Activated T-cell treated with anti-CD3 and anti-CD28 coated beads for 24 hours (primary cell): ENCODE measurements around the gene INPP5A.
"Not testable (repeated sequence)": the region's sequence is repeated elsewhere in the genome, so short reads cannot be mapped to it uniquely, and the experiment has no call there.

Source experiments
- DNase-seq: peaks from one replicate; pipeline ENCODE4 v3.0.0-alpha.2; 2020; ENCODE audit warnings: low read depth

INPP5A gene

DNA sequence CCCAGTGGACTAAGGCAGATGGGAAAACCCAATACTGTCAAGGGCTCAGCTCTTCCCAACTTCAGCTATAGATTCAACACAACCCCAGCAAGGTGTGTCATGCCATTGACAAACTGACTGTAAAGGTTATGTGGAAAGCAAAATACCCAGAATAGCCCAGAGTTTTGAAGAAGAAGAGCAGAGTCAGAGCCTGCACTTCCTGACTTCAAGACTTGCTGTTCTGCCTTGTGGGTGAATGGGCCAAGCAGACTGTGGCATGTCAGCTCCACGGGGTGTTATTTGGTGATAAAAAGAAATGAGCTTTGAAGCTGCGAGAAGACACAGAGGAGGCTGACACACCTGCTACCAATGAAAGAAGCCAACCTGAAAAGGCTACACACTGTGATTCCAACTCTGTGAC lies 158.6 kb downstream of the INPP5A start:
- no peak for DNase-seq

DNA sequence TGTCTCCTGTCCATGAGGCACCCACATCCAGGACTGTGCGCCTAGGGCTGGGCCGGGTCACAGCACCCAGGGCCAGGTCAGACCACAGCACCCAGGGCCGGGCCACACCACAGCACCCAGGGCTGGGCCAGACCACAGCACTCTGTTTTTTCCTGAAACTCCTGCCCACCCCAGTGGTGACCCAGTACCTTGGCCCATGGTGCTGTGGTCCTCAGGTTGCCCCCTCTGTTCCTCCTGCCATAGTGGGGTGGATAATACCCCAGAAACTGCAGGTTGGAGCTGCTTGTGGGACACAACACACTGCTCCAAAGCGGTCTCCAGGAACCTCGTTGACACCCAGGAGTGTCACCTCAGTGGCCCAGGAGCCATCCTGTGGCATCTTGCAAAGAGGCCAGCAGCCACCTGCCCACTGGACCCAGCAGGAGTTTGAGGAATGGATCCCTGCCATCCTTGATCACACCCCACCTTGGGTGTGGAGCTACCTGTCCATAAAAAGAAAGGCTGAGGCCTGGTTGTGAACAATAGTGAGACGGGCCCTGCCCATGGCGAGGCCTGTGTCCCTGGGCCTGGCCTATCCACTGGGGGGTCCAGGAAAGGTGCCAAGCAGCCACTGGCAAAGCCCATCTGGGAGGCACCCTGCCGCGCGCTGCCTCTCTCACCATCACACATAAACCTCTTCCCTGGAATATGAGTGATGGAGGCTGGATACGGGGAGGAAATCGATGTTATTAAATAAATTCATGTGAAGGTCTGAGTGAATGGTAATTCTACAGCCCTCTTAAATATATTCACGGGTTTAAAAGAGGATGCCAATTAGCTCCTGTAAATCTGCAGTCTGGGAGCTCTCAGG lies 159.4 kb downstream of the INPP5A start:
- DNase-seq = no peak

GRCh38 chr10:132697578-132698200 lies 160.1 kb downstream of the INPP5A start:
- no peak for DNase-seq

- no peak for DNase-seq
Observed at GRCh38 chr10:132698211-132698751, 160.7 kb downstream of the INPP5A start.

DNA sequence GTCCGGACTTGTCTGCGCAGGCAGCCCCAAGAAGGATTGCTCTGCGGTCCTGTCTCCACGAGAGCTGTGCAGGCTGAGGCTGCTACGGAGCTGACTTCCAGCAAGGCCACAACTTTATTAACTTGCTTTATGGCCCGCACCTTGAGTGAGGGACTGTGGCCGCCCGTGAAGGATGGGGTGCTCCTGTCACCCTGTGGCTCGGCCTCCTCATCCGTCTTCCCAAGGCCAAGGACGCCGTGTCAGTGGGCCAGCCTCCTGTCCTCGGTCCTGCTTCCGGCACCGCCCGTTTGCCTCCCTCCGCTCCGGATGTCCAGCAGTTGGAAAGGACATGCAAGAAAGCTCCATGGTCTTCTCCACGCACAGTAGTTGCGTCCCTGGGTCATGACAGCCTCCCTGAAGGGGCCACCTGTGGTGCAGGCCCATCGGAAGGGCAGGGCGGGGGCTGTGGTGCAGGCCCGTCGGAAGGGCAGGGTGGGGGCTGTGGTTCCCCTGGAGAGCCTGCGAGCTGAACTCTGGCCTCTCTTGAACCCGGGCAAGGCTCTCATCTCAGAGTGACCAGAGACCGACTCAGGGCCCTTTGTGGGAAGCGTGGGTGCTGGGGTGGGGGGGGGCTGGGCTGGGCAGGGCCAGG lies 161.3 kb downstream of the INPP5A start:
- no peak for DNase-seq

DNA sequence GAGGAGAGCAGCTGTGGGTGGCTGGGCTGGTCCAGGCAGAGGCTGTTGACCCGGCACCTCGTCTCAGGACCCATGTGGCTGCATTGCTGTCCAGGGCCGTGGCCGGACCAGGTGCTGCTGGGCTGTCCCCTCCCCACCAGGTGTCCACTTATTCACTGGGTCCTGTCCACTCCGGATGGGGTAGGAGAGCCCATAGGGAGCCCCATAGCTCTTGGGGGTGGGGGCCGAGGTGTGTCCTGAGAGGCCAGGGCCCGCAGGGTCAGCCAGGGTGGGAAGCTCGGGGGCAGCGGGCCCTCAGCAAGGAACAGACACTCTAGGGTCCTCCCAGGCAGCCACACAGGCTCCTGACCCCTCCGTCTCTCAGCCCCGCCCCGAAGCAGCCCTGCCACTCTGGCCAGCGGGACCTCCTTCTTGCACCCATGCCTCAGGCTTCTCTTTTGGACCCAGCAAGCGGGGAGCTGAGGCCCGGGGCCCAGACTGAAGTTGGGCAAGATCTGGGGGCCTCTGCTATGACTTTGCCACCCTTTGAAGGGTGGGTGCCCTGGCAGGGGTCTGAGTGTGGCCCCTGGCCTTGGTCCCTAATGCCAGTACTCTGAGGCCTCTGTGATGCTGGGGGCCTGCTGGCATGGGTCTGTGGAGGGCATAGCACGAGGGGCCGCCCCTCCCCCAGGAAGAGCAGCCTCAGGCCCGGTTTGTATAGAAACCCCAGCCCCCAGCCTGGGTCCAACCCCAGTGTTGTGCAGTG lies 162.0 kb downstream of the INPP5A start:
- DNase-seq = no peak

DNA sequence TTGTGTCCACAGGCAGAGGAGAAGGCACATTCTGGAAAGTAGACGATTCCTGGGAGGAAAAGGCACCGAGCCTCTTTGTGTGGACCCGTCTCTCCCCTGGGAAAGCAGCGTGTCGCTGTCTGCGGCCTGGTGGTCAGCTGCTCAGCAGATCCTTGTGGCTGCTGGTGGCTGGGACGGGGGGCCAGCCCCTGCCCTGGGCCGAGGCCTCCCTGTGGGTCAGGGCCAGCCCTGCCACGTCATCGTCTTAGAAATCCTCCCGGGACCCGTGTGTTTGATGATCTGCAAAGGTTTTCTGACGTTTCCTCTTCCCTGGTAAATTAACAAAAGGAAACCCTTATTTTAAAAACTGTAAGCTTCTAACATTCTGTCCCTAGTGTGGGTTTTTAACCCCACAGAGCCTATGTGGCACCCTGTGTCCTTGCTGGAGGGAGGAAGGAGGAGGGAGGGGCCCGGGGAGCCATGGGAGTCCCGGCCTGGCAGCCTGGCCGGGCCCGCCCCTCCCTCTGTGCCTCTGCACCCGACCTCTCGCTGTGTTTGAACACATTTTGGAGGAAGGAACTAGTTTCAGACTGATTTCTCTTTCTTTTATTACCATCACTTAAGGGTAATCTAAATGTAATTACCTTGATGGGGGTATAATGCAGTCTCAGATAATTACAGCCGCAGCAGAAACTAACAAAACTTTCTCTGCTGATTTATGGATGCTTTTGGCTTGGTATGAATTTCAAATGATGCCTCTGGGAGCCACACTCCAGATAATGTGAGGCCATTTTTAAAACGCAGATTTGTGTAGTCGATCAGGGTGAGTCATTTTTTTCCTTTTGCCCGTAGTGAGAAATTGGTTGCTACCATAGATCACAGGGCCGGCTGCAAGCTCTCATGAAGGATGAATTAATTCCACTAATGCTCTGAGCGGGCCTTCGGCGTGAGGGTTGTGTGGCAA lies 162.8 kb downstream of the INPP5A start:
- DNase-seq = no peak

GRCh38 chr10:132701099-132701845 lies 163.7 kb downstream of the INPP5A start:
- DNase-seq = no peak

GRCh38 chr10:132701846-132702190 lies 164.2 kb downstream of the INPP5A start:
- DNase-seq = no peak

- no peak for DNase-seq
Observed at GRCh38 chr10:132702601-132703418, 165.2 kb downstream of the INPP5A start.

- no peak for DNase-seq
Observed at GRCh38 chr10:132703419-132704007, 165.9 kb downstream of the INPP5A start.

DNA sequence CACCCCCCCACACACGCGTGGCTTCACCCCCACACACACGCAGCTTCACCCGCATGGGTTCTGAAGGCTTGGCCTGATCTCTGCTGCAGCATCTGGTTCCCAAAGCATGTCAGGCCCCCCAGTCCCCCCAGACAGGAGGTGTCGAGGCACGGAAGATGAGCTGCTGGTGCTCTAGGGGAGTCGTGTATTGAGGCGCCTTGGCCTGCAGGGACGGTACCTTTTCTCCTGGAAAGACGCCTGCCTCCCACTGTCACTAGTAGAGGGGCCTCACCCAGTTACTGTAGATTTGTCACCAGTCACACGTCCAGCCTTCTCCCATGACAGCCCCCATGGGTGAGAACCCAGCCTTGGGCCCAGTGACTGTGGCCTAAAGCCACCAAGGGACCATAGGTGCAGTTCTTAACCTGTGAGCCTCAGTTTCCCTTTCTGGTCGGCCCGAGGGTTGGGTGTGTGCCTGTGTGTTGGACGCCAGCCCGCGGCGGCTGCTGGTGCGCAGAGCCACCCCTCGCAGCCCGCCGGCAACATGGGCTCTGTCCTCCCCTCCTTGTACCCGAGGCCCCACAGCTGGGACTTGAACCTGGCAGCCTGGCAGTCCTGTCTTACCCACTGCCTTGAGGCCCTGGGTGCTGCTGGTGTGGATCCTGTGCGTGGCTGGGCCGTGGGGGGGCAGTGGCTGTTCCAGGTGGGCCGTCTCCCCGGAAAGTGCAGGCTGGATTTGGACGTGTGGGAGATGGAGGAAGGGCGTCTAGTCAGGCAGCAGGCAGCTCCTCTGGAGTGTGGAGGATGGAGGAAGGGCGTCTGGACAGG lies 166.6 kb downstream of the INPP5A start:
- DNase-seq = no peak

GRCh38 chr10:132704815-132705064 lies 167.2 kb downstream of the INPP5A start:
- not testable (repeated sequence) for DNase-seq

DNA sequence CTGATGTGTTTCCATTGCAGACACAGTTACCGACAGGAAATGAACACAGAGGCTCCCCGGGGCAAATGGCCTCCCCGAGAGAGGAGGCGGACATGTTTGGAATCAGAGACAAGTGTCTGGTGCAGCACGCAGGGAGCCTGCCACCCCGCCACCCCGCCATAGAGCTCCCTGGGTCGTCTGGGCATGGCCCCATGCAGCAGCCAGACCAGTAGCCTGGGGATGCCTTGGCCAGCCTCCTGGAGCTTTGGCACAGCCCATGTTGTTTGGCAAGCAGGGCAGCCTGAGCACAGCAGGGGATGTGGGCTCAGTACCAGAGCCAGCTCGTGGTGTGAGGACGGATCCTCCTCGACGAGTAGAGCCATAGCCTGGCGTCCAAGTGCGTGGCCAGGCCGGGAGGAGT lies 167.6 kb downstream of the INPP5A start:
- DNase-seq = no peak

- DNase-seq = no peak
Observed at GRCh38 chr10:132705943-132706342, 168.4 kb downstream of the INPP5A start.

GRCh38 chr10:132706701-132707100 lies 169.1 kb downstream of the INPP5A start:
- no peak for DNase-seq

- DNase-seq = no peak
Observed at GRCh38 chr10:132707121-132707775, 169.7 kb downstream of the INPP5A start.

DNA sequence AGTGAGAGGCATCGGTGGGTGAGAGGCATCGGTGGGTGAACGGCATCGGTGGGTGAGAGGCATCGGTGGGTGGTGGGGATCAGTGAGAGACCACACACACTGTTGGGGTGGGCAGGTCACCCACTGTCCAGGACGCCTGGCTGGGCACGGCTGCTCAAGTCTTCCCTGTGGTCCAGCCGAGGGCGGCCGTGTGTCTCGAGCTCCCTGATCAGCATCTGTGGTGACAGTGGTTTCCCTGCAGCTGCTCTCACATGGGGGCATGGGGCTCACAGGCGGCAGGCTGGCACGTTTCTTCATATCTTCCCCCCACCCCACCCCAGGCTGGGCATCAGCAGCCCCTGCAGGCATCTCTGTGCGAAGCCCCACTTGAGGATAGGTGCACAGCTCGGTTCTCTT lies 170.2 kb downstream of the INPP5A start:
- no peak for DNase-seq
